ENCODE results near the gene HSPA1L.
A peak's percentile ranks its signal among the peaks of the same experiment; 100 is the strongest.

Gene HSPA1L

GRCh38 chr6:31792761-31793171, 22.3 kb downstream of the HSPA1L start:
- H3K4me3 ChIP-seq (ENCODE audit: low read length): no peak overlapping the region
- TF ChIP-seq, protein P1, sequence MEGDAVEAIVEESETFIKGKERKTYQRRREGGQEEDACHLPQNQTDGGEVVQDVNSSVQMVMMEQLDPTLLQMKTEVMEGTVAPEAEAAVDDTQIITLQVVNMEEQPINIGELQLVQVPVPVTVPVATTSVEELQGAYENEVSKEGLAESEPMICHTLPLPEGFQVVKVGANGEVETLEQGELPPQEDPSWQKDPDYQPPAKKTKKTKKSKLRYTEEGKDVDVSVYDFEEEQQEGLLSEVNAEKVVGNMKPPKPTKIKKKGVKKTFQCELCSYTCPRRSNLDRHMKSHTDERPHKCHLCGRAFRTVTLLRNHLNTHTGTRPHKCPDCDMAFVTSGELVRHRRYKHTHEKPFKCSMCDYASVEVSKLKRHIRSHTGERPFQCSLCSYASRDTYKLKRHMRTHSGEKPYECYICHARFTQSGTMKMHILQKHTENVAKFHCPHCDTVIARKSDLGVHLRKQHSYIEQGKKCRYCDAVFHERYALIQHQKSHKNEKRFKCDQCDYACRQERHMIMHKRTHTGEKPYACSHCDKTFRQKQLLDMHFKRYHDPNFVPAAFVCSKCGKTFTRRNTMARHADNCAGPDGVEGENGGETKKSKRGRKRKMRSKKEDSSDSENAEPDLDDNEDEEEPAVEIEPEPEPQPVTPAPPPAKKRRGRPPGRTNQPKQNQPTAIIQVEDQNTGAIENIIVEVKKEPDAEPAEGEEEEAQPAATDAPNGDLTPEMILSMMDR (conservative IDR thresholded peaks at IDR 0.05; ENCODE audit: low read depth, low read length): no peak
- no peak for DNase-seq (ENCODE audit: low read depth)

DNA sequence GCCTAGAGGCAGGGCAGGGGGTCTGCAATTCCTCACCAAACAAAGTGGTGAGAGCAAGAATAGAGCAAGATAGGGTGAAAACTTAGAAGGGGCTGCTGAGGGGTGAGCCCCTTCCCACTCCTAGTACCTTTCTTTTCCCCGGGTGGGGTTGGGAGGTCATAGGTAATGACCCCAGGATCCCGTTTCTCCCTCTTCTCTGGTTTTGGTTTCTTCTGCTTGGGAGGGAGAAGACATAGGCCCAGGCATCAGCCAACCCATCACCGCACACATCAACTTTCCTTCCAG, 23.1 kb downstream of the HSPA1L start:
- TF ChIP-seq, protein P1 (conservative IDR thresholded peaks at IDR 0.05; ENCODE audit: low read depth, low read length): no peak
- no peak overlapping the region for H3K4me3 ChIP-seq (ENCODE audit: low read length)
- no peak for DNase-seq (ENCODE audit: low read depth)

DNA sequence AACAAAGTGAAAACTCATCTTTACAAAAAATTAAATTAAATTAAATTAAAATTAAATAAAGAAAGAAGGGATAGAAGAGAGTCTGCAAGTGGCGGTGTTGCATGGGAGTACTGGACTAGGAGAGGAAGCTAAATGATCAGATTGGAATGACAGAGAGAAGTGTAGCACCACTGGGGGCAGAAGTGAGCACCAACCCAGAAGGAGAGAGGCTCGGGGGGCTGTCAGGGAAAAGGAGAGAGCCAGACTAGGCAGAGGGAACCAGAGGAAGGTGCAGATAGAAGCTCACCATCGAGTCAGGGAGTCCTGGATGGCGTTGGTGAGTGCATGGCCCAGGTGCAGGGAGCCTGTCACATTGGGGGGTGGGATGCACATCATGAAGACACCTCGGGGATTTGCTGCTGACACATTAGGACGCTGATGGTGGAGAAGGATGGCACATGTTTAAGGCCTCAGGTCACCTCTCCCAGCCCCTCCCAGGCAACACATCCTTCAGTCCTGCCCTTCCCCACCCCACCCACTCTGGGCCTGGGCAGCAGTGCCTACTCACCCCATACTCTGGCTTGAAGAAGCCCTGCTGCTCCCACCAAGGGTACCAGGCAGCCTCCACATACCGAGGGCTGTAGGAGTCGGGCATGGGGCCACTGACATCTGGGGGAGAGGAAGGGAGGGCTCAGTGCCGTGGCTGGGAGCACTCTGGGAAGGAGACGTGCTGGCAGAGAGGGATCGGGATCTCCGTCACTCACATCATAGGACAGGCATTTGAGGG, 23.6 kb downstream of the HSPA1L start:
- no peak for DNase-seq (ENCODE audit: low read depth)
- no peak overlapping the region for H3K4me3 ChIP-seq (ENCODE audit: low read length)
- TF ChIP-seq, protein P1 (conservative IDR thresholded peaks at IDR 0.05; ENCODE audit: low read depth, low read length): peak; percentile 72

- DNase-seq (ENCODE audit: low read depth): no peak
- H3K4me3 ChIP-seq (ENCODE audit: low read length): no peak overlapping the region
- TF ChIP-seq, protein P1 (conservative IDR thresholded peaks at IDR 0.05; ENCODE audit: low read depth, low read length): no peak
These were observed 29.6 kb downstream of the HSPA1L start for GRCh38 chr6:31785475-31785874.

GRCh38 chr6:31784098-31784925, 30.8 kb downstream of the HSPA1L start:
- no peak overlapping the region for H3K4me3 ChIP-seq (ENCODE audit: low read length)
- TF ChIP-seq, protein P1 (conservative IDR thresholded peaks at IDR 0.05; ENCODE audit: low read depth, low read length): no peak
- DNase-seq (ENCODE audit: low read depth): no peak

- TF ChIP-seq, protein P1 (conservative IDR thresholded peaks at IDR 0.05; ENCODE audit: low read depth, low read length): no peak
- H3K4me3 ChIP-seq (ENCODE audit: low read length): no peak overlapping the region
- no peak for DNase-seq (ENCODE audit: low read depth)
These were observed 32.8 kb downstream of the HSPA1L start for GRCh38 chr6:31782126-31782855.

Data from retinal pigment epithelial cell (primary cell).